VCaP (cell line): Measurements from ENCODE around the gene PRKCZ.

Source experiments
- H3K27ac ChIP-seq: fragments of 450-650 bp; 2 replicates; pipeline ENCODE4 v1.5.1; 2017
- CTCF ChIP-seq: fragments of 450-650 bp; conservative IDR thresholded peaks from 2 replicates; pipeline ENCODE4 v1.5.1; 2017; ENCODE audit warnings: mild to moderate bottlenecking, moderate library complexity

The PRKCZ gene

GRCh38 chr1:2082064-2082463 is 31.9 kb downstream of the PRKCZ start:
- TF ChIP-seq CTCF = no peak
- peak overlapping the region; percentile 79 for H3K27ac ChIP-seq

GRCh38 chr1:2083666-2084065 is 33.5 kb downstream of the PRKCZ start:
- TF ChIP-seq CTCF = no peak

GRCh38 chr1:2084306-2084705 is 34.1 kb downstream of the PRKCZ start:
- peak overlapping the region; percentile 44 for H3K27ac ChIP-seq
- no peak for TF ChIP-seq CTCF

More at GRCh38 chr1:2083666-2084065, 33.5 kb downstream of the PRKCZ start:
- no peak overlapping the region for H3K27ac ChIP-seq

- peak overlapping the region; percentile 44 for H3K27ac ChIP-seq
- TF ChIP-seq CTCF = no peak
Measured at GRCh38 chr1:2085080-2085479, 34.9 kb downstream of the PRKCZ start.

- H3K27ac ChIP-seq = no peak overlapping the region
- TF ChIP-seq CTCF = no peak
Measured at GRCh38 chr1:2086446-2087078, 36.4 kb downstream of the PRKCZ start.

- H3K27ac ChIP-seq = no peak overlapping the region
- no peak for TF ChIP-seq CTCF
Measured at GRCh38 chr1:2087766-2088165, 37.6 kb downstream of the PRKCZ start.

- no peak for TF ChIP-seq CTCF
- no peak overlapping the region for H3K27ac ChIP-seq
Measured at GRCh38 chr1:2088458-2088857, 38.2 kb downstream of the PRKCZ start.
